Activated CD8-positive, alpha-beta memory T cell treated with anti-CD3 and anti-CD28 coated beads, Interleukin-2, amount 50 U/mL, for 1 hour (primary cell): Measurements from ENCODE around the gene OLFML2B.
A peak's percentile ranks its signal among the peaks of the same experiment; 100 is the strongest.
"Not testable (repeated sequence)": the region's sequence is repeated elsewhere in the genome, so short reads cannot be mapped to it uniquely, and the experiment has no call there.

ENCODE experiments used
- DNase-seq: peaks from one replicate; pipeline ENCODE4 v3.0.0-alpha.2; 2020; ENCODE audit errors: extremely low read depth

The OLFML2B gene

DNA sequence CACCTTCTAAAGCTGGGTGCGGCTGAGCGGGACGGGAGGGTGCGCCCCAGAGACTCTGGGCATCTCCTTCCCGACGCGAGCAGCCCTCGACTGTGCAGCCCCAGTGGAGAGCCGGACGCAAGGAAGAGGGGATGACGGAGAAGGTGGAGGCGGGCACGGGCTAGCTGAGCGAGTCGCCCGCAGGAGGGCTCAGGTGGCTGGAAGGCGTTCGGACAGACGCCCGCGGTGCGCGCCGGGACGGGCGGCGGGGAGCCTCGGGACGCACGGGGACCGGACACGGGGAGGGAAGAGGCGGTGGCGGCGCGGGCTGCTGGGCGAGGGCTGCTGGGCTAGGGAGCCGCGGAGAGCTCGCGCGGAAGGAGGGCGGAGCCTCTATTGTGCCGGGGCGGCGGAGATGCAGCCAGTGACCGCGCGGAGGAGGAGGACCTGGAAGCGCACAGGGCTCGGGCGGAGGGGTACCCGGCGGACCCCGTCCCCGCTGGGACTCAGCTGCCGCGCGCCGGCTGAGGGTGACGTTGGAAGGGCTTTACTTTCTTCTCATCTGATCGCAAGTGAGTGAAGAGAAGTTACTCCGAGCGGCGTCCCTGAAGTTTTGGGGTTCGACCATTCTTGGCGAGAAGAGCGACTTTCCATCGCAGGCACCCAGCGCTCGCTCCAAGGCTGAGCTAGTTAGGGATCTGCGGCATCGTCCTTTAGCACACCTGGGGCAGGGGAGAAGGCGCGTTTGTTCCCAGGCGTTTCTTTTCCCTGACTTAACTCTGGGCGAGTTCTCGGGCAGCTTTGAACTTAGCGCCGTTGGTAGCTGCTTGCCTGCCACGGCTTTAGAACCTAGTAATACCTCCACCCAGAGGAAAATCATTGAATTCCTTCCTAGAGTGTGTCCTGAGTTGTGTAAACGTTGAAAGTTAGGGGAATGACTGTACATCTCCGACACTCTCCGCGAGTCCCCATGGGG, at the start of gene OLFML2B:
Gene OLFML2B, minus strand, starts transcription at position 323 of the 955 bp plus-strand sequence. CDS start 439 bp downstream, outside the sequence.
- DNase-seq: no peak

DNA sequence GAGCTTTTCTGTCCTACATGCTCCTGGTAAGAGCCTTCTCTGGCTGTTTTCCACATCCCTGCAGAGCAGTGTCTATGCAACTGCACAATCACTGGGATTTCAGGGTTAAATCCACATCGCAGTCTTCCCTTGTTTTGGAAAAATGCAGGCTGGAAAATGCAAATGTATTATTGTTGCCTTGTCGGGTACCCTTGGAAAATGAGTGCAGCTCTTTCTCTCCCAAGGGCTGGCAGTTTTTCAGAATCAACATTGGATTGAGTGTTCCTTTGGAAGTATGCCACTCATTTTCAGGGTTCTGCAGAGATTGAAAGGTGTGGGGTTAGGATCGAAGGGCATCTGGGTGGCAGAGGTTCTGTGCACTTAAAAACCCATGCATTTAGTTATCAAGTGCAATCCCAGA, 49.1 kb upstream of the OLFML2B start:
- no peak for DNase-seq

DNA sequence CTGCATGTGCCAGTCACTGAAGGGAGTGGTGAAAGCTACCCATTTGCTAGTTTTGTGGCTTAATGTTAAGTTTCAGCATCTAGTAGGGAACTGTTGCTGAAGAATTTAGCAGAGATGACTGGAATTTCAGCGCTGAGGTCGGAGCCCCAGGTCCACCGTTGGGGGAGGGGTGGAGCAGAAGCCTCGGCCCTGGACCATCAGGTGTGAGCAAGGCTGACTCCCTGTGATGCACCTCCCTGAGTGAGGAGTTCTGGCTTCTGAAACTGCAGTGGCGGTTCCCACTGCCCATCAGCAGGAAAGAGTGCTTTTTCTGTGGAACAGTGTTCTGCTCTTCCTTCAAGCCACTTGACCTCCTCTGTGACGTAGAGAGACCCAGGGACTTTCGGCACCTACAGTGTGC, 47.2 kb upstream of the OLFML2B start:
- DNase-seq: no peak

DNA sequence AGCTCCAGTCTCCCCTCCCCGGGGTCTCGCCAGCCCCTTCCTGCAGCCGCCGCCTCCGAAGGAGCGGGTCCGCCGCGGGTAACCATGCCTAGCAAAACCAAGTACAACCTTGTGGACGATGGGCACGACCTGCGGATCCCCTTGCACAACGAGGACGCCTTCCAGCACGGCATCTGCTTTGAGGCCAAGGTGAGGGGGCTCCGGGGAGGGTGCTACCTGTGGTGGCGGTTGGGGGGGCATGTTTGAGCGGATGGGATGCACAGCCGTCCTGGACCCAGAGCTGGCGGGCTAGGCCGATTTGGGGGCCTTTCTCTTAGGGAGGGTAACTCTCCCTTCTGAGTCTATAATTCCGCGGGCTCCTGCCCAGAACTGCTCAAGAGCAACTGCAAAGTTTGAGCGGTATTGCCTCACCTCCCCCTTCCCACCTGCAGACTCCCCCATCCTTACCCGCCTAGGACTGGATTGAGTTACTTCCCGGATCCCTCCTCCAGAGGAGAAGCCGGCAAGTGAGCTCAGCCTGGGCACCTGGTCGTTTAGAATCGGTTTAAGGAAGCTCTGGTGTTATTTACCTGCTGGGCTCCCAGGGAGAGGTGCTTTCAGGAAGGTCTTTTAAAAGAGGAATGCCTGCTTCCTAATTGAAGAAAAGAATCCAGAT, 46.6 kb upstream of the OLFML2B start:
- no peak for DNase-seq

DNA sequence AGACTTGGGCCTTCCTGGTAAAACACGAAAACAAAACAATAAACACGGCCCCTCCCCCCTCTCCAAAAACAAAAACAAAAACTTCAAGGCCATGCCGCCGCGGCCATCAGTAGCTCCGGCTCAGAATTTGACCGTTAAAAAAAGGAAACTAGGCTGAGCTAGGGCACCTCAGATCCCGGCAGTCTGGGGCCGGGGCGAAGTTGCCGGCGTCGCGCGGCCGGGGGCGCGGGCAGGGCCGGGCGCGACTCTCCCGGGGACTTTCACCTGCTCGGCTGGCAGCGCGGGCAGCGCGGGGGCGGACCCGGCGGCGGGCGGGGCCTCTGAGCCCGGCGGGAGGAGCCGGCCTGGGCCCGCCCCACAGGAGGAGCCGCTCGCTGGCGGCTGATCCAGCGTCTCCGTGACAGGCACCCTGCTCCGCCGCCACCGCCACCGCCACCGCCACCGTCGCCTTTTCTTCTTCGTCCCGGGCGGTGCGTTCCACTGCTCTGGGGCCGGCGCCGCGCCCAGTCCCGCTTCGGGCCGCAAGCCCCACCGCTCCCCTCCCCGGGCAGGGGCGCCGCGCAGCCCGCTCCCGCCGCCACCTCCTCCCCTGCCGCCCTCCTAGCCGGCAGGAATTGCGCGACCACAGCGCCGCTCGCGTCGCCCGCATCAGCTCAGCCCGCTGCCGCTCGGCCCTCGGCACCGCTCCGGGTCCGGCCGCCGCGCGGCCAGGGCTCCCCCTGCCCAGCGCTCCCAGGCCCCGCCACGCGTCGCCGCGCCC, 45.8 kb upstream of the OLFML2B start, which contains the start of gene NOS1AP:
Gene NOS1AP, plus strand, starts transcription at position 358 of the 760 bp plus-strand sequence. CDS start 487 bp downstream, outside the sequence.
- peak; percentile 3 for DNase-seq

DNA sequence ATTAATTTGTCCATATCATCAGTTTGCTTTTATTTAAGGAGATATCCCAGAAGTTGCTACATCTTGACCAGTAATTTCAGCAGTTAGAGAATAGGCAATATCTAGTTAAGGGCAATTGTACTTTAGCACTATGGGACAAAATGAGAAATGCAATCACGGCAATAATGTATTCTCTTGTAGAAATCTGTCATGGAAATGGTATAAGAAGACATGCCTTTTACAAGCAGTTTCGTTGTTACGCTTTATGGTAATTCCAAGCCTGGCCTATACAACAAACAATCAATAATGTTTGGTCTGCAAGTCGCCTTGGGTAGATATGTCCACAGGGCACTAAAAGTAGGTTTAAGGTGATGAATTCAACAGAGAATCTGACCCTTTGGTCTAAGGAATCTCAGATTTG, 44.6 kb upstream of the OLFML2B start:
- DNase-seq: no peak

DNA sequence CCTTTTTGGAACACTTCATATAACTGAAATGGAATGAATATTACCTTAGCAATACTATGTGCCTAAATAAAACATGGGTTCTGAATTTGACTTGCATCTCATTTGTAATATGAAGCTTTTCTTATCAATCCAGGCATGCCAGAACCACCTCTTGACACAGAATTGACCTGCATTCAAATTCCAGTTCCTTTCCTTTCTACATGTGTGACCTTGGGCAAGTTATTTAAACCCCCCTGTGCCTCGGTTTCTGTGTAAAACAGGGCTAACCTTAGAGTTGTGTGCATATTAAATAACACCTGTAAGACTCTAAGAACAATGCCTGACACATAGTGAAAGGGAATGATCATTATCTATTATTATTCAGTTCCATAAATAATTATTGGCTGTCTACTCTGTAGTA, 43.8 kb upstream of the OLFML2B start:
- DNase-seq: no peak

DNA sequence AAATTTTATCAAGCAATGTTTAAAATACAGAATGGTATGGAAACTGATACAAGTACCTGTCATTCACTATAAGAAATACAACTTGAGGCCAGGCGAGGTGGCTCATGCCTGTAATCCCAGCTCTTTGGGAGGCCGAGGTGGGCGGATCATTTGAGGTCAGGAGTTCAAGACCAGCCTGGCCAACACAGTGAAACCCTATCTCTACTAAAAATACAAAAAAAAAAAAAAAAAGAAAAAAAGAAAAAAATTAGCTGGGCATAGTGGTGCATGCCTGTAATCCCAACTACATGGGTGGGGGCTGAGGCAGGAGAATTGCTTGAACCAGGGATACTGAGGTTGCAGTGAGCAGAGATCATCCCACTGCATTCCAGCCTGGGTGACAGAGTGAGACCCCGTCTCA, 43.2 kb upstream of the OLFML2B start:
- DNase-seq: not testable (repeated sequence)

DNA sequence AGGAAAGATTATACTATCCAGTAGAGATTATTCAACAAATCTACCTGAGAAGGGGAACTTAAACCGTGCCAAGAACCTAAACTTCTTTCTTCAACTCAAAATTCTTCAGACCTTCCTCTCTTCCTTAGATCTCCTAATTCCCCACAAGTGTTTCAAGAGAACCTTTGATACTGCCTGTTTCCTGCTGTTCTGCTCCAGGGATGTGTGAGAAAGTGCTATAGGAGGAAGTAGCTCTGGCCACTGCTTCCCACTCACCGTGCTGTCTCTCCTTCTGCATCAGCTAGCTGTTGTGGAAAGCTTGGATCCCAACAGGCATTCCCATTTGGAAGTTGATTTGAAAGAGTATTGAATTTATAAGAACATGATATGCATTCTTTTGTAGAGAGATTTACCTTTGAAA, 41.3 kb upstream of the OLFML2B start:
- no peak for DNase-seq

DNA sequence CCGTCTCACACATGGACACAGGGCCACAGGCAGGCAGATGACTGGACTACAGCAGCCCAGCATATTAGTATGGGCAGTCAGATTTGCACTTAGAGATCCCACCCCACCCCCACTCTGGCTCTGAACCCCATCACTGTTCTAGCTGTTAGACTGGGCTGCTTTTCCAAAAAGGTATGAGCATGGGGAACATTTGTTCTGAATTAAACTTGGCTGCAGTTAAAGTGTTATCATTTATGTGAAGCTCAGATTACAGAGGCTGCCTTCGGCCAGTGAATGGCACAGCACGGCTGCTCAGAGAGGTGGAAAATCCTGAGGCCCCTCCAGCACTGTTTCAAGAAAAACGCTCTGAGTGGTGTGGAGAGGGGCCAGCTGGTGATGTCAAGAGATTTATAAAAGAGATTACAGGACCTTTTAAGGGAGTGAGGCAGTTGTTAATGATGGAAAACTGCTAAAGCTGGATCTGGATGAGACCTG, 38.9 kb upstream of the OLFML2B start:
- DNase-seq: no peak

DNA sequence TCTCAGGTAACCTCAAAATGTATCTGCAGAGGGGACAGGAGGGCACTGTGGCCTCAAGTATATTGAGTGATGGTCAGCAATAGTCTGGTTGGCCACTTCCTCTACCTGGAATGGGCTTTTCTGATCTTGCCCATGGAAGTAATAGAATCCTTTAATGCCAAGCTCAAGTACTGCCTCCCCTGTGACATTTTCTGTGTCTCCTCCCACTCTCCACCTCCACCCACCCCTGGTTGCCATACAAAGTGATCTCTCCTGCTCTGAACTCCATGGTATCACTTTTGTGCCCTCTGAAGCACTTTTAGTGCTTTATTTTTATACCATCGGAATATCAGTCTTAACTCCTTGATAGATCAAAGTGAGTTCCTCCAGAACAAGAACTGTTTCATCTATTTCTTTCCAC, 36.6 kb upstream of the OLFML2B start:
- no peak for DNase-seq

DNA sequence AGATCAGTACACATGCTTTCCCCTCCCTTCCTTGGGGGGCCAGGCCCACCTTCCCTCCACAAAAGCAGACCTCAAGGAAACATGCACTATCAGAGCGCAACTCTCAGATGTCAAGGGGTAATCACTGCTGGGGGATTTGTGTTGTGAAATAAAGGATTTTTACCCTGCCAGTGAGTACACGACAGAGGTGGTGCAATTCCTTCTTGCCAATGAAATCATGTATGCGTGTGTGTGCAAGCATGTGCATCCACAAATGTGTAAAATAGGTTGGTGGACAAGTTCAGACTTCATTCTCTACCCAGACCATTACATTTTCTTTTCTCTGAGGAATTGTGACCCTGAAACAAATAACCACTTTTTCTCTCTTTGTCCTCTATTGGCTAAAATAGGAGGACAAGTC, 36.1 kb upstream of the OLFML2B start:
- DNase-seq: no peak

DNA sequence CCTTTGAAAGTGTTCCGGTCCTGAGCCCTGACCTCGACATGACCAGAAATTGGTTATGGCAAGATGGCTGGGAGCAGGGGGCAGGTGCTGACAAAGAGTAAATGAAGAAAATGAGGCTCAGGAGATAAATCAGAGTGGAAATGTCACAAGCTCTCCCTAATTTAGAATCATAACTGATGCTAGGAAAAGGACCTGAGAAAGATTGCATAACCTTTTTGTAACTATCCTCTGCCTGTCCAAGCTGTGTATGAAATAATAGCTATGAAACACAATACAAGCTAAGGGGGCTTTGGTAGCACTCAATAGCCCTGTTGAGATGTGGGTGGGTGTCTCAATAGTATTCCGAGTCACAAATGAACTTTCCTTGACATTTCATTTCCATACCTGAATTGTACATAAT, 32.9 kb upstream of the OLFML2B start:
- DNase-seq: no peak

DNA sequence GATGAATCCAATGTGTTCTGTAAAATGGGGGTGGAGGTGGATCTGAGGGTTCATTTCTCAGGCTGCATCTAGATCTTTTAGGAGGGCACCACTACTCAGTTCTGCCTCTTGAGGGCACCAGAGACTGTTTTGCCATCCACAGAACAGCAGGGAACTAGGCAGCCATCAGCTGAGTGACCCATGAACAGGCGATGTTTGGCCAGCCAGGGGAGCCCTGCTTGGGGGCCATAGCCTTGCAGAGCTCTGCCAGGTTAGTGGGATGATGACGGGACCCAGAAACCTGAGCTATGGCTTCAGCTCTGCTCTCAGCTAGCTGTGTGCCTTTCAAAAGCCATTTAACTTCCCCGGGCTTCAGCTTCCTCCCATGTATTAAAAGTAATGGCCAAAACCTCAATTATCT, 32.4 kb upstream of the OLFML2B start:
- no peak for DNase-seq

DNA sequence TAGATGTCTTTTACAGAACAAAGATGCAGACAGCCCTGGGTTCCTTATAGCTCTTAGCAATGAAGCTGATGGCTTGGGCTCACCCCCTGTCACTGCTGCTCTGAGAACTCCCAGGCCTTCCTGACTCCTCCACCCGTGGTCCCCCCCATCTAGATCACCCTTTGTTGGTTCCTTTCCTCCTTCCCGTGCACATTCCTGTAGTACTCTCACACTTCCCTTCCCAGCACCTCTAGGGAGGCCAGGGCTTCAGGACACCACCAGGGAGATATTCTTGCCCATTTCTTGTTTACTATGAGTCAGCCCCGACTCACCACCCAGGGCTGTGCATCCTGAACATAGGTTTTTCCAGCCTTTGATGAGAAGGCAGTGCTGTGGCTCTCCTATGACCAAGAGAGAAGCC, 31.4 kb upstream of the OLFML2B start:
- no peak for DNase-seq

DNA sequence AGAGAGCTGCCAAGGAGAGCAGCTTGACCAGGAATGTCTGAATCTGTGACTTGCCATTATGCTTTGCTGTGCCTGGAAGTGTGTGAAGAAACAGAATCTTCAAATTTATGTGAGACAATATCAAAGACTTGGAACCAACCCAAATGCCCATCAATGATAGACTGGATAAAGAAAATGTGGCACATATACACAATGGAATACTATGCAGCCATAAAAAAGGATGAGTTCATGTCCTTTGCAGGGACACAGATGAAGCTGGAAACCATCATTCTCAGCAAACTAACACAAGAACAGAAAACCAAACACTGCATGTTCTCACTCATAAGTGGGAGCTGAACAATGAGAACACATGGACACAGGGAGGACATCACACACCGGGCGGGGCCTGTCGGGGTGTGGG, 30.3 kb upstream of the OLFML2B start:
- not testable (repeated sequence) for DNase-seq

DNA sequence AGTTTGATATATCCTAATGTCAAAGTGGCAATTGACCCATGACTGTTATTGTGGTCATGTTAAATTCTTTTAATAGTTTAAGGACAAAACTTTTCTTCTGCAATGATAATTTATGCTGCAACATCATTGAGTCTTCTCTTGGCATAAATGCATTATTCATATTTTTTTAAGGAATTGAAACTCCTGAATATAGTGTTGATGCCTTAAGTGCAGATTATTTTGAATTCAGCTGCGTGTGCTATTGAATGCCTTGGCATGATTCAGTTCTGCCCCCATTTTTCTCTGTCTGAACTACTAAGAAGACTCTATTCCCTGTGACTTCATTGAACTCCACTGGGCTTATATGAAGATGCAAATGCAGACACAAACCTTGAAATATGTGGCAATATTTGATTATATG, 23.3 kb upstream of the OLFML2B start:
- DNase-seq: no peak

DNA sequence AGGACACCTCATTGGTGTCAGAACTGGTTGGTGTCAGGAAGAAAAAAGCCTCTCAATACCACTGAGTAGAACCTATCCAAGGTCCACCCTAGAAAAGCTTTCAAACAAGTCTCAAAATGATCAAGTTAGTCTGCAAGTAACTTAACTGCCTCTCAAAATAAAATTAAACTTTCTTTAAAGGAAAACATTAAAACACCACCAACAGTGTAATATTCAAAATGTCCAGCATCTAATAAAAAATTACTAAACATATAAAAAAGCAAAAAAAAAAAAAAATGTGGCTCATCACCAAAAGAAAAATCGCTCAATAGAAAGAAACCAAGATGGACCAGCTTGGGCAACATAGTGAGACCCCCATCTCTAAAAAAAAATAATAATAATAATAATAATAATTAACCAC, 18.7 kb upstream of the OLFML2B start:
- DNase-seq: no peak

DNA sequence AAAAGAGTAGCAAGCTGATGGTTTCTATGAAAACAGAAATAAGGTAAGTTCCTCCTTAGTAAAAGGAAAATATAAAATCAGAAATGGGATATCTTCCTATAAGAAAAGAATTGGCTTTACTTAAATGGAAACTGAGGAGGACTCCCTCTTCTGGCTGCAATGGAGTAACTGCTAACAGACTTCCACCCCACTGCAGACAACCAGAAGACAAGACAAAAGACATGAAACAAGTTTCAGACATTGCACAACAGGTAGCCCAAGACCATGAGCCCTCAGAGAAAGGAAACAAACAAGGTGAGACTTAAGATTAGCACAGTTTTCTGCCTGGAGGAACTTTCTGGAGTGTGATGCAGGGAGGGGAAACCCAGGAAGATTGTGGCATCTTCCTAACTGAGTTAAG, 17.0 kb upstream of the OLFML2B start:
- no peak for DNase-seq

DNA sequence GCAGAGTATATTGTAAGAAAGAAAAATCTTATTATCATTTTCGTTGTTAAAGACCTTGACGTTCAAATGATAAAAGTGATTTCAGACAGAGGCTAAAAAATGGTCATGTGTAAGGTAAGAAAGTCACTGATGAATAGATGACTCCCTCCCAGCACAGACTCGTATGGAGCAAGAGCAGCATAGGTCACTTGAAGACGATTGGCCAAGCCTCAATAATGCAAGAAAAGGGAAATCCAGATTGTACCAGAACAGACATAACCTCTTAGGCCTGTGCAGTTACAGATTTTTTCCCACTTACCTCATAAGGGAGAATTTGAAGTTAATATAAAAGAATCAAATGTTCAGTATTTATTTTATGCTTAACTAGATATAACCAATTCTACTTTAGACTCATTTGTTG, 16.3 kb upstream of the OLFML2B start:
- DNase-seq: no peak

DNA sequence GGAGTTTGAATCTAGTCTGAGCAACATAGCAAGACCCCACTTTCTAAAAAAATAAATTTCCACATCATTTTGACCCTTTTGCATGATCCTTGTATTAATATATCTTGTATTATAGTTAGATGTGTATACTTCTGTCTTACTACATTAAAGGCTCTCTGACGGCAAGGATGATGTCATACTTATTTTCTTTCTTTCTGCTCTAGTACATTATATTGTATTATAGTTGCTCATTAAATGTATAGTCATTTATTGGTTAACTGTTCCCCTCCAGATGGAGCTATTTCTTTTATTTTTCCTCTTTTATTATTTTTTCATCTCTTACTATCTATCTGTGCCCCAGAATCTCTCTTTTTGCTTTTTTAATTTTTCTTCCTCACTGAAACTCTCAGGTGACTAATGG, 15.0 kb upstream of the OLFML2B start:
- DNase-seq: no peak

DNA sequence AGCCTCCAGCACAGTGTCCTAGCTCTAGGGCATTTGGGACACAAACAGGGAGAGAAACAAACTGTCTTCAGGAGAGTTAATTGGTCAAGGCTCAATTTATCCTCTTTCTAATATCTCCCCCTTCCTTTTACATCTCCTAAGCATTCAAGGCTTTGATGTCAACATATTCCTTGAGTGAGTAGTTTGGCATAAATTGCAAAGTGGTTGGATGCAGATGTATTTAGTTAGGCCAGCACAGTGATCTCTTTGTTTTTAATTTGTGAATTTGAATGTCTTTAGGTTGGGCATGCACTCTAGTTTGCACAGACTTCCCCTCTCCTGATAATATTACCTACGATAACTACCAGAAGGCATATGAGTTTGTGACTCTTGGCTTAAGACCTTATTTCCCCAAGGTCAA, 12.5 kb upstream of the OLFML2B start:
- no peak for DNase-seq
